GM19452 (cell line): ENCODE data around the gene MUC5AC.
"Not testable (repeated sequence)": the region's sequence is repeated elsewhere in the genome, so short reads cannot be mapped to it uniquely, and the experiment has no call there.

Experiments used
- ATAC-seq: cut with Tn5 transposase; IDR thresholded peaks from one replicate; pipeline ENCODE4 v1.9.1; 2021; ENCODE audit not compliant: unreplicated experiment

Gene MUC5AC

GRCh38 chr11:1157645-1158591 lies at the start of gene MUC5AC:
Gene MUC5AC (plus strand): TSS chr11:1157953. CDS start chr11:1158000, 47 bp downstream.
- no peak for ATAC-seq

GRCh38 chr11:1108246-1108900 lies 49.4 kb upstream of the MUC5AC start:
- no peak for ATAC-seq

- no peak for ATAC-seq
Observed at GRCh38 chr11:1109101-1109917, 48.4 kb upstream of the MUC5AC start.

GRCh38 chr11:1109918-1110705 lies 47.6 kb upstream of the MUC5AC start:
- no peak for ATAC-seq

- ATAC-seq: no peak
Observed at GRCh38 chr11:1111545-1112212, 46.1 kb upstream of the MUC5AC start.

- no peak for ATAC-seq
Observed at GRCh38 chr11:1112351-1113191, 45.2 kb upstream of the MUC5AC start.

- ATAC-seq: no peak
Observed at GRCh38 chr11:1113405-1114201, 44.1 kb upstream of the MUC5AC start.

GRCh38 chr11:1115292-1115691 lies 42.5 kb upstream of the MUC5AC start:
- ATAC-seq: not testable (repeated sequence)

- ATAC-seq: no peak
Observed at GRCh38 chr11:1116104-1116503, 41.6 kb upstream of the MUC5AC start.

GRCh38 chr11:1116666-1117390 lies 40.9 kb upstream of the MUC5AC start:
- no peak for ATAC-seq

- no peak for ATAC-seq
Observed at GRCh38 chr11:1117992-1118391, 39.8 kb upstream of the MUC5AC start.

- ATAC-seq: no peak
Observed at GRCh38 chr11:1118755-1119603, 38.8 kb upstream of the MUC5AC start.

GRCh38 chr11:1119604-1120146 lies 38.1 kb upstream of the MUC5AC start:
- no peak for ATAC-seq

GRCh38 chr11:1120532-1121330 lies 37.0 kb upstream of the MUC5AC start:
- ATAC-seq: no peak

- ATAC-seq: no peak
Observed at GRCh38 chr11:1121331-1121812, 36.4 kb upstream of the MUC5AC start.
